ENCODE data around the gene THSD7B. TPM values are rescaled to one million over a fixed set of nuclear protein-coding genes. Genes with fewer than 3 reads are reported as not detected.
"Not testable (repeated sequence)": the region's sequence is repeated elsewhere in the genome, so short reads cannot be mapped to it uniquely, and the experiment has no call there.

The THSD7B gene
- total RNA-seq, 1 donor from 2014 or later = not detected

GRCh38 chr2:136935119-136935518 lies 169.8 kb downstream of the THSD7B start:
- intact Hi-C loops (cut with micrococcal nuclease) = no loop called here

DNA sequence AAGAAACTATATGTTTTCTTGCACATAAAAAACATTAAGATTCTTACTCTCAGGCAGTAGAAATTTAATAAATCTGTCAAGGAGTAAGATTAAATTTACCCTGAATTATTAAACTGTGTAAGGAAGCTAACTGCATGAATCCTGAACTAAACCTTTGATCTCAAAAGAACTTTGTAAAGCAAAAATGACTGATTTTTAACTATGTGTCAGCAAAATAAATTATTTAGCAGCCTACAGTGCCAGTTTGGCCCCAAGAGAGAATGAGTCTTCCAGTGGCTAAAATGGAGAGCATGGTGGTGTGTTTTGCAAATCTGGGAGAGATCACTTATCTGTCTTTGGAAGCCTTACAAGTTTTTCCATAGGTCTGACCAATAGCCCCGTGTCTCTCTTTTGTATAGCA lies 190.7 kb downstream of the THSD7B start:
- intact Hi-C loops (cut with micrococcal nuclease) = no loop called here

GRCh38 chr2:136957044-136957443 lies 191.7 kb downstream of the THSD7B start:
- intact Hi-C loops (cut with micrococcal nuclease) = no loop called here

DNA sequence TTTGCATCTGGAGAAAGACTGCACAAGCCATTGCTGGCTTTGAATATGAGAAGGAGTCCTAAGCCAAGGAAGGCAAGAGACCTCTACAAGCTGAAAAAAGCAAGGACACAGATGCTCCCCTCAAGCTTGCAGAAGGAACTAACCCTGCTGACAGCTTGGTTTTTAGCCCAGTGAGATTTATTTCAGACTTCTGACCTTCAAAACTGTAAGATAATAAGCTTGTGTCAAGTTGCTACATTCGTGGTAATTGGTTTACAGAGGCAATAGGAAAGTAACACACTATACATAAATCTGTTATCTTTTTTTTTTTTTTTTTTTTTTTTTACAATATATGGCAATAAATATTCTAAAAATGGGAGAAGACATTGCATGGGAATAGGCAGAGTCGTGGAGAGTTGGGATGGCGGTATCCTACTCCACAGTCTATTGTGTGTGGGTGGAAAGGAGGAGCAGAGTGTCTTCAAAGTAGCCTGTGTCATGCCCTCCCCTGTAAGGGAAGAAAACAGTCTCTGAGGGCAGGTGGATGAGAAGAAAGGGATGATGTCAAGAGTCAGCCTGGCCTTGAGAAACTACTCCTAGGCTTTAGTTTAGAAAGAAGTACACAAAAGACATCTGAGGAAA lies 196.9 kb downstream of the THSD7B start:
- intact Hi-C loops (cut with micrococcal nuclease) = no loop called here

- intact Hi-C loops (cut with micrococcal nuclease) = no loop called here
These were observed 201.1 kb downstream of the THSD7B start for GRCh38 chr2:136966485-136966884.

- intact Hi-C loops (cut with micrococcal nuclease) = no loop called here
These were observed 215.0 kb downstream of the THSD7B start for GRCh38 chr2:136980303-136980702.

DNA sequence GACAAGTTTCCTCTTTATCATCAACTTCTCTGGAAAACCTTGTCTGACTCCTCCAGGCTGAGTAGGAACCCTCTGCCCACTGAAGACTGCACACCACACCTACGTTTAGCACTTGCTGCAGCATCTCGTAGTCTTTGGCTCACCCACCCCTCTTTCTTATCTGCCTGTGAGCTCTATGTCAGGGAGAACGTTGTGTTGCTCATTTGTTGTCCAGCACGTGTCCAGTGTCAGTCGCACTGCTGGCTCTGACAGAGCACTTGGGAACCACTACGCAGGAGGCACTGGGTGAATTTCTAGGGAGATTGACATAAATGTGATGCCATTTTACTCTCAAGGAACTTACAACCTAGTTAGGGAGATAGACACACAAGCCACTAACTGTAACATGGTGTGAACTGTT lies 216.3 kb downstream of the THSD7B start:
- intact Hi-C loops (cut with micrococcal nuclease) = not testable (repeated sequence)

DNA sequence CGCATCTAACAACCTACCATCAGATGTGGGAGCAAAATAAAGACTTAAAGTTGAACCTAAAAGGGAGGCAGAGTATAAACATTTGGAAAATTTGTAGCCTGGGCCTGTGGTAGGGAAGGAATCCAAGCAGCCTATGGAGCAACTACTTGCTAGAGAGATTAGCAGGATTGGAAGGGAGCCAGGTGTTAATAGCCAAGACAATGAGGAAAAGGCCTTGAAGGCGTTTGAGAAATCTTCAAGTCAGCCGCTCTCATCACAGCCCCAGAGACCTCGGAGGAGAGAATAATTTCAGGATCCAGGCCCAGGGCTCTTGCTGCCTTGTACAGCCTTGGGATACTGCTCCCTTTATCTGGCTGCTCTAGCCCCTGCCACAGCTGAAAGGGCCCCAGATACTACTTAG lies 219.7 kb downstream of the THSD7B start:
- intact Hi-C loops (cut with micrococcal nuclease) = no loop called here

- intact Hi-C loops (cut with micrococcal nuclease) = no loop called here
These were observed 221.4 kb downstream of the THSD7B start for GRCh38 chr2:136986605-136987221.

GRCh38 chr2:136990316-136990715 lies 225.0 kb downstream of the THSD7B start:
- intact Hi-C loops (cut with micrococcal nuclease) = no loop called here

GRCh38 chr2:136994793-136995192 lies 229.4 kb downstream of the THSD7B start:
- intact Hi-C loops (cut with micrococcal nuclease) = no loop called here

GRCh38 chr2:136997557-136997956 lies 232.2 kb downstream of the THSD7B start:
- intact Hi-C loops (cut with micrococcal nuclease) = no loop called here

GRCh38 chr2:137000811-137001210 lies 235.5 kb downstream of the THSD7B start:
- intact Hi-C loops (cut with micrococcal nuclease) = no loop called here

- intact Hi-C loops (cut with micrococcal nuclease) = no loop called here
These were observed 237.6 kb downstream of the THSD7B start for GRCh38 chr2:137002896-137003295.

DNA sequence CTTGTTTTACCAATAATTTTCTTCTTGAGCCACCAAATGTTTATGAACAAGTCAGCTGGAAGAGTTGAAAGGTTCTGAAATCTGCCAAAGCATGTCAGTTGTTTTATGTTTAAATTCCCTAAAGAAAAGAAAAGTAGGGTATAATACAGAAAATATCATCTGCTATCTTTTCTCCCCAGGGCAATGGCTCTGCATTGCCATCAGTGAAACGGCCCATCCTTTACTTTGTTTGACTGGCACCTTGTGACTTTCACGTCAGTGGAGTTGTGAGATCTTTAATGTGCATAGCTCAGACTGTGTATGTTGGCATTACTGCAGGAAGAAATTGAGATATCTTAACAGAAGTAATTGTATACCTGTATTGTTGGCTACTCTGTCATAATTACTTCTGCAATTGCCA lies 239.9 kb downstream of the THSD7B start:
- intact Hi-C loops (cut with micrococcal nuclease) = no loop called here

- intact Hi-C loops (cut with micrococcal nuclease) = no loop called here
These were observed 242.6 kb downstream of the THSD7B start for GRCh38 chr2:137007938-137008337.

DNA sequence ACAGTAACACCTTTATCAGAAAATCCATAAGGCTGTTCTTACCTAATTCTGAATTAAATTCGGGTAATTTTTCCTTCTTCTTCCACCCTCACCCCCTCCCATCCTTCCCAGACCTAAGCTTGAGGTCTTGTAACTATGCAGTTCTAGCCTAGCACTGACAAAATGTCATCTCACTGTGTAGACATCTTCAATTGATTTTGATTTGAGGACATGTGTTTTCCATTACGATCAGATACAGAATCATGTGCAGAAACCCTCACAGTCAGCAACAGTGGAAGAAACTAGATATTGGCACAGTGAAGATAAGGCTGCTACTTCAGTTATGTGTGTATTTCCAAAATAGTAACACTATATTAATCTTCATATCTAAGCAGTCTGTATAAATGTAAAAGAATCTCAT lies 244.6 kb downstream of the THSD7B start:
- intact Hi-C loops (cut with micrococcal nuclease) = no loop called here

DNA sequence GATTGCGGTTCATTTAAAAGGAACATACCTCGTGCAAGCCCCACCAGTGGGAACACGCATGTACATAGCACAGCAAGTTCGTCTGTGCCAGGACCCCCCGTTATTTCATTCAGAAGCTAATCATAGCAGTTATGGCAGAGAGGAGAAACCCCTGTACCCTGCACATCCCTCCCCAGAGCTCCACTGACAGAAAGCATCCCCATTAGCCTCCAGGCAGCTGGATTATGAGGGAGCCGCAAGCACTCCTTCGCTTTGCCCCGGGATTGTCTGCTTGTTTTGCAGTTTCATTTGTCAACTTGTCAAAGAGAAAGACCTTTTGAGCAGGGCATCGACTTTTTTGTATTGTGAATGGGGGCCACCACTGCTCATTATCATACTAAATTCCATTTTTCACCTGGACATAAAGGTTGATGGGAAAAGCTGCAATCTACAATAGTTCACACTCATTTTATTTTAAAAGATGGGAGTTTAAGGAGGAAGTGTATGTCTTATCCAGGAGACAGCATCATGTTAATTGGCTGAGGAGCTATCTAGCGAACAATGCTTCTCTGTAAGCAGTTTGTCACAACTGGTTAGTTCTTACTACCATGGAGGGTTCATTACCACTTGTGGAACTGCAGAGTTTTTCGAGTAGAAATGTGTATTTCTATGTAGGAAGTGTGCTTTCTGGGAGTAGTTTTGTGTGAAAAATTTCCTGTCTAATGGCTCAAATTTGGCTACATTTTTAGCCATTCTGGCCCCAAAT lies 255.3 kb downstream of the THSD7B start:
- intact Hi-C loops (cut with micrococcal nuclease) = no loop called here

DNA sequence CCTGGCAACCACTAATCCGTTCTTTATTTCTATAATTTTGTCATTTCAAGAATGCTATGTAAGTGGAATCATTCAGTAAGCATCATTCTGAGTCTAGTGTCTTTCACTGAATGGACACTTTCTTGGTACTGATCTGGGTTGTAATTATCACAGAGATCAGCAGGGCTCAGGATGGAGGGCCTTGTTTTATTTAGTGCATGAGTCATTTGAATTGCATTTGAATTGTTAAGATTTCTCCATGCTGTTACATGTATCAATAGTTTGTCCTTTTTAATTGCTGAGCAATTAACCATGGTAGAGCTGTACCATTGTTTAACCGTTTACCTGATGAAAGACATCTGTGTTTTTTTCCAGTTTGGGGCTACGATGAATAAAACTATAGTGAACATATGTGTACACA lies 256.4 kb downstream of the THSD7B start:
- intact Hi-C loops (cut with micrococcal nuclease) = no loop called here

- intact Hi-C loops (cut with micrococcal nuclease) = no loop called here
These were observed 257.9 kb downstream of the THSD7B start for GRCh38 chr2:137023205-137023604.

DNA sequence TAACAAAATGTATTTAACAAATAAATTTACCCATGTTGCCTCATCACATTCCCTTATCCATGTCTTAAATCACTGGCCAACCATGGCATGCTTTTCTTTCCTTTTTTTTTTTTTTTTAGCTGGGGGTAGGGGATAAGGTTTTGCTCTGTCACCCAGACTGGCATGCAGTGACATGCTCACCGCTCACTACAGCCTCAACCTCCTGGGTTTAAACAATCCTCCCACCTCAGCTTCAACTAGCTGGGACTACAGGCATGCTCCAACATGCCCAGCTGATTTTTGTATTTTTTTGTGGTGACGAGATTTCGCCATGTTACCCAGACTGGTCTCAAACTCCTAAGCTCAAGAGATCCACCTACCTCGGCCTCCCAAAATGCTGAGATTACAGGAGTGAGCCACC lies 266.4 kb downstream of the THSD7B start:
- intact Hi-C loops (cut with micrococcal nuclease) = no loop called here

GRCh38 chr2:137036619-137037018 lies 271.3 kb downstream of the THSD7B start:
- intact Hi-C loops (cut with micrococcal nuclease) = no loop called here

All from T-helper 2 cell treated with Interferon-gamma antibody and Interleukin-4, amounts not matched to agents 100 ng/mL and 5 ng/mL, for 36 hours (primary cell).